Sigmoid colon (tissue), 4 donors: ENCODE results near the gene KCNB1.

Source experiments
- EP300 ChIP-seq, 4 donors: sonication (generic); formaldehyde crosslinking; IDR thresholded peaks; one replicate each; pipeline ENCODE4 v1.6.1; 2017; ENCODE audit warnings: antibody characterized with exemption in 4 of 4
- POLR2A ChIP-seq, 2 donors: fragments of 450-650 bp; IDR thresholded peaks; one replicate each; pipeline ENCODE4 v1.6.1; 2016; ENCODE audit warnings: antibody characterized with exemption in 2 of 2, mild to moderate bottlenecking in 2 of 2, moderate library complexity in 2 of 2
- TF ChIP-seq, protein P1 (sequence below), 4 experiments: fragments of 450-650 bp in 3 of 4; fragments of 200-600 bp in 1 of 4; IDR thresholded peaks; one replicate each; pipeline ENCODE4 v1.5.1; 2016 to 2019; ENCODE audit warnings: antibody characterized with exemption in 4 of 4, mild to moderate bottlenecking in 3 of 4, moderate library complexity in 2 of 4

DNA sequence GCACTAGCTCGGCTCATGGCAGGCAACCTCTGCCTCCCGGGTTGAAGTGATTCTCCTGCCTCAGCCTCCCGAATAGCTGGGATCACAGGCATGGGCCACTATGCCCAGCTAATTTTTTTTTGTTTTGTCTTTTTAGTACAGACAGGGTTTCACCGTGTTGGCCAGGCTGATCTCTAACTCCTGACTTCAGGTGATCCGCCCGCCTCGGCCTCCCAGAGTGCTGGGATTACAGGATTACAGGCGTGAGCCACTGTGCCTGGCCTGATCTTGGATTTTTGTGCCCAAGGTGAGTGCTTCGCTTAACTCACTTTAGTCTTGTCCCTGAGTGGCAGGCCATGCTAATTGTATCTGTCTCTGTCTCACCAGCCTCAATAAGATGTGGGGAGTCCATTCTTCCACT is 78.6 kb downstream of the KCNB1 start:
- TF ChIP-seq, protein P1, sequence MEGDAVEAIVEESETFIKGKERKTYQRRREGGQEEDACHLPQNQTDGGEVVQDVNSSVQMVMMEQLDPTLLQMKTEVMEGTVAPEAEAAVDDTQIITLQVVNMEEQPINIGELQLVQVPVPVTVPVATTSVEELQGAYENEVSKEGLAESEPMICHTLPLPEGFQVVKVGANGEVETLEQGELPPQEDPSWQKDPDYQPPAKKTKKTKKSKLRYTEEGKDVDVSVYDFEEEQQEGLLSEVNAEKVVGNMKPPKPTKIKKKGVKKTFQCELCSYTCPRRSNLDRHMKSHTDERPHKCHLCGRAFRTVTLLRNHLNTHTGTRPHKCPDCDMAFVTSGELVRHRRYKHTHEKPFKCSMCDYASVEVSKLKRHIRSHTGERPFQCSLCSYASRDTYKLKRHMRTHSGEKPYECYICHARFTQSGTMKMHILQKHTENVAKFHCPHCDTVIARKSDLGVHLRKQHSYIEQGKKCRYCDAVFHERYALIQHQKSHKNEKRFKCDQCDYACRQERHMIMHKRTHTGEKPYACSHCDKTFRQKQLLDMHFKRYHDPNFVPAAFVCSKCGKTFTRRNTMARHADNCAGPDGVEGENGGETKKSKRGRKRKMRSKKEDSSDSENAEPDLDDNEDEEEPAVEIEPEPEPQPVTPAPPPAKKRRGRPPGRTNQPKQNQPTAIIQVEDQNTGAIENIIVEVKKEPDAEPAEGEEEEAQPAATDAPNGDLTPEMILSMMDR (IDR thresholded peaks at IDR 0.05) = no peak
- TF ChIP-seq POLR2A (IDR thresholded peaks at IDR 0.05) = no peak
- no peak for TF ChIP-seq EP300 (IDR thresholded peaks at IDR 0.05)
